H1 (cell line): ENCODE measurements around the gene TAMALIN. TPM values are rescaled to one million over a fixed set of nuclear protein-coding genes. Genes with fewer than 3 reads are reported as not detected.

Source experiments
- CTCF ChIA-PET: fragments of 300-600 bp; sonication (Branson Sonifier 250); formaldehyde crosslinking; loops from one replicate; lab custom pipeline; 2021; ENCODE audit not compliant: partially characterized antibody; lab: Charles Lee
- POLR2A ChIA-PET: fragments of 300-600 bp; sonication (Branson Sonifier 250); formaldehyde crosslinking; loops from one replicate; lab custom pipeline; 2021; ENCODE audit warnings: inconsistent platforms; ENCODE audit not compliant: partially characterized antibody; lab: Charles Lee
- DNase-seq, 2 experiments: peaks; one replicate each; pipeline versions ENCODE4 v3.0.0 to v3.0.0-alpha.2; 2010 to 2022; ENCODE audit warnings: low spot score in 2 of 2, low read depth in 1 of 2, mixed read lengths in 1 of 2
- FAIRE-seq: peaks from 2 replicates; lab custom pipeline; 2011; peaks lifted over from hg19 to GRCh38; lab: Jason Lieb, UNC
- H2AFZ ChIP-seq: 2 replicates; pipeline ENCODE4 v1.8.1; 2012; ENCODE audit warnings: low read length, inconsistent platforms
- H2AK5ac ChIP-seq: 2 replicates; pipeline ENCODE4 v1.6.1; 2013; ENCODE audit warnings: low read depth, low read length
- H2BK120ac ChIP-seq: replicated peaks from 2 replicates; pipeline ENCODE3; 2013; ENCODE audit warnings: low read depth, low read length, inconsistent platforms
- H2BK12ac ChIP-seq: 2 replicates; pipeline ENCODE4 v1.6.1; 2013; ENCODE audit warnings: low read depth, low read length
- H2BK15ac ChIP-seq: 2 replicates; pipeline ENCODE4 v1.6.1; 2013; ENCODE audit warnings: low read length
- H2BK20ac ChIP-seq: 2 replicates; pipeline ENCODE4 v1.6.1; 2013; ENCODE audit warnings: low read length
- H2BK5ac ChIP-seq: 2 replicates; pipeline ENCODE4 v1.6.1; 2013; ENCODE audit warnings: low read depth, low read length
- H3K14ac ChIP-seq: 2 replicates; pipeline ENCODE4 v1.6.1; 2013; ENCODE audit warnings: inconsistent platforms; ENCODE audit not compliant: insufficient read length
- H3K18ac ChIP-seq: 2 replicates; pipeline ENCODE4 v1.6.1; 2013; ENCODE audit warnings: low read length; ENCODE audit errors: extremely low read depth
- H3K23ac ChIP-seq: 2 replicates; pipeline ENCODE4 v1.6.1; 2013; ENCODE audit warnings: inconsistent platforms; ENCODE audit not compliant: insufficient read length
- H3K23me2 ChIP-seq: 2 replicates; pipeline ENCODE4 v1.6.1; 2013; ENCODE audit warnings: low read depth, low read length
- H3K27ac ChIP-seq: 2 replicates; pipeline ENCODE4 v1.6.1; 2011; ENCODE audit warnings: low read depth, low read length, inconsistent platforms
- H3K27me3 ChIP-seq, 4 experiments: replicated peaks in 1 of 4; 1 replicate in 1 of 4; 2 replicates in 3 of 4; pipeline versions ENCODE4 v1.6.1 to v1.8.1; 2011 to 2013; ENCODE audit warnings: low read length in 3 of 4, mild to moderate bottlenecking in 3 of 4, inconsistent platforms in 2 of 4, mixed read lengths in 2 of 4, moderate library complexity in 1 of 4; ENCODE audit not compliant: control insufficient read depth in 3 of 4, insufficient read depth in 3 of 4; ENCODE audit errors: extremely low read depth in 1 of 4
- H3K36me3 ChIP-seq, 4 experiments: 2 replicates each; pipeline versions ENCODE4 v1.6.1 to v1.8.1; 2011 to 2013; ENCODE audit warnings: mild to moderate bottlenecking in 4 of 4, low read length in 3 of 4, moderate library complexity in 2 of 4, control low read depth in 1 of 4, inconsistent platforms in 1 of 4; ENCODE audit not compliant: insufficient read depth in 4 of 4, control insufficient read depth in 2 of 4
- H3K4ac ChIP-seq: replicated peaks from 2 replicates; pipeline ENCODE3; 2013; ENCODE audit warnings: low read length, low read depth, mixed read lengths, inconsistent platforms; ENCODE audit not compliant: insufficient read length
- H3K4me1 ChIP-seq, 4 experiments: replicated peaks in 1 of 4; 1 replicate in 1 of 4; 2 replicates in 3 of 4; pipeline versions ENCODE4 v1.6.1 to v1.8.1; 2011 to 2013; ENCODE audit warnings: low read length in 3 of 4, inconsistent platforms in 2 of 4, mixed read lengths in 1 of 4; ENCODE audit not compliant: insufficient read depth in 4 of 4, control insufficient read depth in 3 of 4
- H3K4me2 ChIP-seq, 2 experiments: 2 replicates each; pipeline versions ENCODE4 v1.6.1 to v1.8.1; 2011 to 2013; ENCODE audit warnings: low read depth in 2 of 2, low read length in 2 of 2, control low read depth in 1 of 2, inconsistent platforms in 1 of 2, mild to moderate bottlenecking in 1 of 2; ENCODE audit not compliant: insufficient read depth in 1 of 2
- H3K4me3 ChIP-seq, 4 experiments: fragments of 200-600, 300-600 bp in 1 of 4; sonication (generic), shearing (Covaris generic), sonication (Bioruptor Twin) in 1 of 4; 2 replicates each; pipeline versions ENCODE4 v1.5.1 to v1.8.1; 2011 to 2016; ENCODE audit warnings: low read length in 4 of 4, low read depth in 3 of 4, control low read depth in 2 of 4, inconsistent platforms in 2 of 4, mild to moderate bottlenecking in 2 of 4, mixed read lengths in 1 of 4, moderate library complexity in 1 of 4; ENCODE audit not compliant: insufficient read depth in 2 of 4; ENCODE audit errors: extremely low read depth in 1 of 4
- H3K56ac ChIP-seq: replicated peaks from 2 replicates; pipeline ENCODE3; 2013; ENCODE audit warnings: low read depth, mild to moderate bottlenecking, mixed read lengths, low read length, inconsistent platforms; ENCODE audit not compliant: insufficient read length
- H3K79me1 ChIP-seq: 2 replicates; pipeline ENCODE4 v1.6.1; 2013; ENCODE audit warnings: low read depth, low read length, control low read depth
- H3K79me2 ChIP-seq, 2 experiments: 2 replicates each; pipeline versions ENCODE4 v1.6.1 to v1.8.1; 2012 to 2013; ENCODE audit warnings: low read length in 2 of 2, mild to moderate bottlenecking in 2 of 2, inconsistent platforms in 1 of 2; ENCODE audit not compliant: insufficient read depth in 2 of 2, control insufficient read depth in 1 of 2
- H3K9ac ChIP-seq, 4 experiments: replicated peaks in 1 of 4; 1 replicate in 1 of 4; 2 replicates in 3 of 4; pipeline versions ENCODE4 v1.6.1 to v1.8.1; 2011 to 2013; ENCODE audit warnings: low read depth in 3 of 4, low read length in 3 of 4, control low read depth in 2 of 4, mild to moderate bottlenecking in 2 of 4, moderate library complexity in 2 of 4, inconsistent platforms in 1 of 4; ENCODE audit errors: extremely low read depth in 1 of 4
- H3K9me3 ChIP-seq, 2 experiments: 2 replicates each; pipeline versions ENCODE4 v1.6.1 to v1.8.1; 2012 to 2013; ENCODE audit warnings: mild to moderate bottlenecking in 2 of 2, moderate library complexity in 2 of 2, control low read depth in 1 of 2, inconsistent platforms in 1 of 2, low read depth in 1 of 2, low read length in 1 of 2, mixed read lengths in 1 of 2; ENCODE audit not compliant: insufficient read depth in 2 of 2
- H4K20me1 ChIP-seq, 2 experiments: replicated peaks in 1 of 2; 2 replicates each; pipeline versions ENCODE3 to v1.8.1; 2011 to 2013; ENCODE audit warnings: inconsistent platforms in 2 of 2, low read length in 2 of 2, mild to moderate bottlenecking in 1 of 2; ENCODE audit not compliant: insufficient read depth in 2 of 2, control insufficient read depth in 1 of 2
- H4K5ac ChIP-seq: 2 replicates; pipeline ENCODE4 v1.6.1; 2013; ENCODE audit warnings: low read length, low read depth, mixed read lengths, inconsistent platforms; ENCODE audit not compliant: insufficient read length
- H4K8ac ChIP-seq: 2 replicates; pipeline ENCODE4 v1.8.0; 2013; ENCODE audit warnings: mild to moderate bottlenecking, moderate library complexity, low read length, inconsistent platforms; ENCODE audit not compliant: insufficient read depth; ENCODE audit errors: extremely low read depth
- H4K91ac ChIP-seq: replicated peaks from 2 replicates; pipeline ENCODE3; 2013; ENCODE audit warnings: low read length, mixed read lengths, inconsistent platforms; ENCODE audit not compliant: insufficient read length
- ASH2L ChIP-seq: fragments of 200-600, 300-600 bp; sonication (generic); IDR thresholded peaks from one replicate; pipeline ENCODE4 v1.7.1; 2017; ENCODE audit warnings: low read length
- WGBS, 2 experiments: shearing (Covaris generic) in 1 of 2; methylation state at CpG; one replicate each; pipeline versions ENCODE4 v1.1.6 to v1.1.7; 2013 to 2015; ENCODE audit warnings: low lambda C conversion rate in 2 of 2, mixed read lengths in 2 of 2, inconsistent platforms in 1 of 2, low coverage in 1 of 2, missing lambda C conversion rate in 1 of 2; ENCODE audit not compliant: insufficient replicate concordance in 2 of 2, insufficient coverage in 1 of 2, insufficient read length in 1 of 2; ENCODE audit errors: extremely low coverage in 1 of 2, missing lambda C conversion rate in 1 of 2; 5-methylcytosine and 5-hydroxymethylcytosine counted together
- polyA plus RNA-seq, 7 experiments: library from polyadenylated mRNA; depleted of rRNA in 3 of 7; stranded (reverse) in 5 of 7; unstranded in 2 of 7; fragments of >200 nt in 5 of 7; fragments of 200-250 nt in 2 of 7; gene quantifications; 1 replicate in 5 of 7; 2 replicates in 1 of 7; 4 replicates in 1 of 7; pipeline versions ENCODE4 v1.2.1 to v1.2.3, GENCODE V29; 2011 to 2013; ENCODE audit warnings: missing spikeins in 2 of 7, mixed read lengths in 2 of 7
- total RNA-seq: library from RNA; stranded (reverse); fragmentation: NEBNext Ultra II Directional; extraction: Animal tissue kit (Norgen Biotek cat#: 25700); gene quantifications from 2 replicates; pipeline ENCODE4 v1.2.1, GENCODE V29; 2021

The TAMALIN gene
- total and polyA plus RNA-seq, 2 of the 8 experiments (the other 6 are each of a cell fraction or from before 2014, with no cell fraction given), result 2.6 to 4.9 TPM

GRCh38 chr12:52009081-52009751 lies 2.5 kb downstream of the TAMALIN start:
- H4K8ac ChIP-seq, result no peak overlapping the region
- no peak overlapping the region for H3K4ac ChIP-seq
- H3K79me1 ChIP-seq, result no peaks in the 10 kb centered on the region
- no peak overlapping the region for H3K23ac ChIP-seq
- POLR2A ChIA-PET, result interaction anchor here (0.7 to 6.5 kb wide), 8 partner anchors 10 to 117 kb away, joined by 3 to 62 read pairs (median 5); partner anchors contain the start of gene NR4A1
- H2BK12ac ChIP-seq, result peak overlapping the region; percentile 90; the same call in 1 of the 2 replicates
- no peak overlapping the region for H2AFZ ChIP-seq
- H3K9ac ChIP-seq, result no peak overlapping the region
- no peaks in the 10 kb centered on the region for H3K79me2 ChIP-seq
- peaks cover 10% of the 10 kb centered on the region; the same call in 1 of the 2 replicates for H3K23me2 ChIP-seq
- H2AK5ac ChIP-seq, result peak overlapping the region; percentile 34; the same call in 1 of the 2 replicates
- H2BK5ac ChIP-seq, result no peak overlapping the region
- no peaks in the 10 kb centered on the region; a peak in 1 of 8 replicates for H3K36me3 ChIP-seq
- H3K27ac ChIP-seq, result no peak overlapping the region
- TF ChIP-seq ASH2L, result no peak
- no peak for FAIRE-seq
- 82% methylated on average over 10 of the region's 10 CpGs; no CpG with 5 or more reads in 1 of the 2 experiments for WGBS, 2 experiments
- H3K4me1 ChIP-seq, result peaks cover 5 to 40% (median 22%) of the 10 kb centered on the region in 4 experiments
- H2BK15ac ChIP-seq, result peak overlapping the region; percentile 98
- DNase-seq, result no peak
- peaks cover 0 to 3% of the 10 kb centered on the region in 2 experiments for H4K20me1 ChIP-seq
- H2BK120ac ChIP-seq, result no peak overlapping the region
- peak overlapping the region; percentile 29 for H4K91ac ChIP-seq
- H3K9me3 ChIP-seq, result no peaks in the 10 kb centered on the region
- H4K5ac ChIP-seq, result no peak overlapping the region
- peak overlapping the region in 1 of 2 experiments; percentile 27; a peak in 1 of 4 replicates for H3K4me2 ChIP-seq
- no peak overlapping the region for H3K4me3 ChIP-seq
- CTCF ChIA-PET, result interaction anchor here (0.7 to 38.2 kb wide), 14 partner anchors 10 to 212 kb away, joined by 3 to 1249 read pairs (median 4); partner anchors contain the start of genes ATG101, NR4A1 and SMIM41
- H3K27me3 ChIP-seq, result peaks cover 19 to 66% (median 59%) of the 10 kb centered on the region in 4 experiments
- H3K56ac ChIP-seq, result no peak overlapping the region
- H3K14ac ChIP-seq, result no peak overlapping the region
- no peak overlapping the region; the same call in 1 of the 2 replicates for H3K18ac ChIP-seq
- peak overlapping the region; percentile 90; the same call in 1 of the 2 replicates for H2BK20ac ChIP-seq
